H9 (cell line): ENCODE data around the gene IL21R. TPM values are rescaled to one million over a fixed set of nuclear protein-coding genes. Genes with fewer than 3 reads are reported as not detected.

Experiments
- DNase-seq: peaks from one replicate; pipeline ENCODE4 v3.0.0-alpha.2; 2017
- H2AFZ ChIP-seq: one replicate; pipeline ENCODE4 v1.6.1; 2013; ENCODE audit warnings: mild to moderate bottlenecking, low read length, control low read depth, moderate library complexity
- H2AK5ac ChIP-seq: 2 replicates; pipeline ENCODE4 v1.6.1; 2013; ENCODE audit warnings: low read length, control low read depth, mixed read lengths; ENCODE audit not compliant: insufficient read length
- H2BK120ac ChIP-seq: one replicate; pipeline ENCODE4 v1.6.1; 2013; ENCODE audit warnings: low read depth, mild to moderate bottlenecking, low read length, control low read depth, inconsistent platforms; ENCODE audit not compliant: poor library complexity, severe bottlenecking
- H2BK12ac ChIP-seq: 2 replicates; pipeline ENCODE4 v1.6.1; 2013; ENCODE audit warnings: low read length, control low read depth, mixed read lengths, low read depth; ENCODE audit not compliant: insufficient read length
- H2BK15ac ChIP-seq: 2 replicates; pipeline ENCODE4 v1.6.1; 2013; ENCODE audit warnings: low read depth, low read length, control low read depth
- H2BK20ac ChIP-seq: one replicate; pipeline ENCODE4 v1.6.1; 2013; ENCODE audit warnings: low read depth, mild to moderate bottlenecking, low read length, control low read depth, inconsistent platforms; ENCODE audit not compliant: poor library complexity, severe bottlenecking
- H2BK5ac ChIP-seq: 2 replicates; pipeline ENCODE4 v1.6.1; 2013; ENCODE audit warnings: low read length, control low read depth, mixed read lengths; ENCODE audit not compliant: insufficient read length
- H3K14ac ChIP-seq: 2 replicates; pipeline ENCODE4 v1.6.1; 2013; ENCODE audit warnings: low read length, control low read depth; ENCODE audit not compliant: insufficient read depth
- H3K18ac ChIP-seq: 2 replicates; pipeline ENCODE4 v1.6.1; 2013; ENCODE audit warnings: low read depth, mild to moderate bottlenecking, mixed read lengths, low read length, control low read depth; ENCODE audit not compliant: insufficient read length
- H3K23ac ChIP-seq: 2 replicates; pipeline ENCODE4 v1.6.1; 2013; ENCODE audit warnings: low read length, control low read depth, mixed read lengths, low read depth; ENCODE audit not compliant: insufficient read length
- H3K23me2 ChIP-seq: 2 replicates; pipeline ENCODE4 v1.6.1; 2013; ENCODE audit warnings: low read depth, mild to moderate bottlenecking, mixed read lengths, low read length, control low read depth; ENCODE audit not compliant: insufficient read length, poor library complexity, severe bottlenecking
- H3K27ac ChIP-seq: 2 replicates; pipeline ENCODE4 v1.5.1; 2013; ENCODE audit warnings: low read length, control low read depth, mixed read lengths, low read depth; ENCODE audit not compliant: insufficient read length
- H3K27me3 ChIP-seq: 2 replicates; pipeline ENCODE4 v1.6.1; 2013; ENCODE audit warnings: low read length, control low read depth, inconsistent platforms; ENCODE audit not compliant: insufficient read depth
- H3K4ac ChIP-seq: 2 replicates; pipeline ENCODE4 v1.6.1; 2013; ENCODE audit warnings: low read depth, mild to moderate bottlenecking, control low read depth, inconsistent platforms, low read length, moderate library complexity
- H3K4me1 ChIP-seq: 2 replicates; pipeline ENCODE4 v1.6.1; 2013; ENCODE audit warnings: low read length, control low read depth, inconsistent platforms; ENCODE audit not compliant: insufficient read depth
- H3K4me2 ChIP-seq: 2 replicates; pipeline ENCODE4 v1.6.1; 2013; ENCODE audit warnings: low read length, control low read depth, mixed read lengths; ENCODE audit not compliant: insufficient read length, insufficient read depth
- H3K56ac ChIP-seq: 2 replicates; pipeline ENCODE4 v1.6.1; 2013; ENCODE audit warnings: low read depth, mild to moderate bottlenecking, mixed read lengths, low read length, control low read depth; ENCODE audit not compliant: insufficient read length
- H3K79me1 ChIP-seq: 2 replicates; pipeline ENCODE4 v1.6.1; 2013; ENCODE audit warnings: low read depth, mild to moderate bottlenecking, moderate library complexity, low read length, control low read depth, inconsistent platforms; ENCODE audit not compliant: insufficient read depth, poor library complexity, severe bottlenecking
- H3K79me2 ChIP-seq: 2 replicates; pipeline ENCODE4 v1.6.1; 2013; ENCODE audit warnings: low read length, control low read depth, inconsistent platforms; ENCODE audit not compliant: insufficient read depth
- H3K9ac ChIP-seq: 2 replicates; pipeline ENCODE4 v1.6.1; 2013; ENCODE audit warnings: low read length, control low read depth, mixed read lengths; ENCODE audit not compliant: insufficient read length; ENCODE audit errors: extremely low read depth
- H3K9me3 ChIP-seq: one replicate; pipeline ENCODE4 v1.6.1; 2013; ENCODE audit warnings: low read depth, low read length, inconsistent platforms; ENCODE audit not compliant: control insufficient read depth
- H3T11ph ChIP-seq: one replicate; pipeline ENCODE4 v1.6.1; 2013; ENCODE audit warnings: mild to moderate bottlenecking, low read length, control low read depth, inconsistent platforms
- H4K20me1 ChIP-seq: one replicate; pipeline ENCODE4 v1.6.1; 2013; ENCODE audit not compliant: control insufficient read depth, insufficient read length, insufficient read depth
- H4K5ac ChIP-seq: 2 replicates; pipeline ENCODE4 v1.6.1; 2013; ENCODE audit warnings: low read depth, mild to moderate bottlenecking, mixed read lengths, low read length, control low read depth; ENCODE audit not compliant: insufficient read length
- H4K8ac ChIP-seq: replicated peaks from 2 replicates; pipeline ENCODE4 v1.6.1; 2013; ENCODE audit warnings: low read length, control low read depth, mixed read lengths, low read depth; ENCODE audit not compliant: insufficient read length
- H4K91ac ChIP-seq: 2 replicates; pipeline ENCODE4 v1.6.1; 2013; ENCODE audit warnings: low read depth, mild to moderate bottlenecking, moderate library complexity, mixed read lengths, low read length, control low read depth; ENCODE audit not compliant: insufficient read length
- H3K27ac Mint-ChIP-seq, 3 experiments: 2 replicates in 2 of 3; 3 replicates in 1 of 3; pipeline ENCODE4 v1.8.0; 2020 to 2021; ENCODE audit warnings: mixed read lengths in 3 of 3, mild to moderate bottlenecking in 1 of 3, moderate library complexity in 1 of 3
- H3K27me3 Mint-ChIP-seq: 2 replicates; pipeline ENCODE4 v1.8.0; 2021; ENCODE audit warnings: low read depth, mild to moderate bottlenecking, moderate library complexity, mixed read lengths
- H3K36me3 Mint-ChIP-seq, 3 experiments: 2 replicates in 2 of 3; 3 replicates in 1 of 3; pipeline ENCODE4 v1.8.0; 2020 to 2021; ENCODE audit warnings: low read depth in 3 of 3, mixed read lengths in 3 of 3; ENCODE audit not compliant: insufficient read depth in 1 of 3
- H3K4me1 Mint-ChIP-seq, 2 experiments: 2 replicates each; pipeline ENCODE4 v1.8.0; 2020; ENCODE audit warnings: mixed read lengths in 2 of 2
- H3K4me3 Mint-ChIP-seq, 2 experiments: 2 replicates in 1 of 2; 3 replicates in 1 of 2; pipeline ENCODE4 v1.8.0; 2020 to 2021; ENCODE audit warnings: mild to moderate bottlenecking in 2 of 2, mixed read lengths in 2 of 2, moderate library complexity in 1 of 2
- H3K9me3 Mint-ChIP-seq, 2 experiments: 2 replicates in 1 of 2; 3 replicates in 1 of 2; pipeline ENCODE4 v1.8.0; 2020; ENCODE audit warnings: mild to moderate bottlenecking in 2 of 2, mixed read lengths in 2 of 2, moderate library complexity in 1 of 2
- CTCF ChIP-seq: fragments of 200-600 bp; sonication (generic); conservative IDR thresholded peaks from 3 replicates; pipeline ENCODE4 v1.8.0; 2021; ENCODE audit warnings: antibody characterized with exemption, mild to moderate bottlenecking
- WGBS: extraction: QIAGEN DNeasy Blood & Tissue Kit; methylation state at CpG from one replicate; pipeline ENCODE4 v1.1.7; 2013; ENCODE audit warnings: missing lambda C conversion rate, low lambda C conversion rate, mixed read lengths; ENCODE audit not compliant: insufficient read length; ENCODE audit errors: extremely low coverage; 5-methylcytosine and 5-hydroxymethylcytosine counted together
- total RNA-seq: library from RNA; stranded (reverse); gene quantifications from 2 replicates; pipeline ENCODE4 v1.2.1, GENCODE V29; 2021

Gene IL21R
- total RNA-seq, 1 experiment from 2014 or later: 0.07 TPM

DNA sequence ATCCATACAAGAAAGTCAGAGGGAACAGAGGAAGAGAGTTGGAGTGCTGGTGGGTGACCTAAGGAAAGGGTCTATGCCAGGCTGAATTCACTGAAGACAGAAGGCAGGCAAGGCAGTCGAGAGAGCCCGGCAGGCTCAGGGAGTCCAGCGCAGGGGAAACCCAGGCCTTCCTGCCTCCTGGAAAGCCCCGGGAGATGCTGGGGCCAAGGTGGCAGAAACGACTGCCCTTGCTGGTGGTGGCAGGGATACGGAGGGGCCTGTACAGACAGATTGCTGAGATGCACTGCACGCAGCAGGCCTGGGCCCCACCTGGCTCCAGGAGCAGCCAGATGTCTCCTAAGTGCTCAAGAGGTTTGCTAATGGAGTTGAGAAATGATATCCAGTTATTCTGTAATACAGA is 87.9 kb downstream of the IL21R start:
- H3T11ph ChIP-seq: no peak overlapping the region
- Mint-ChIP-seq H3K4me3 (no peak overlapping the region), H3K27ac (peak overlapping the region in 1 of 3 experiments; percentile 34; a peak in 1 of 7 replicates), H3K9me3 (no peaks in the 10 kb centered on the region), H3K27me3 (no peaks in the 10 kb centered on the region), H3K36me3 (peaks cover 49 to 93% (median 91%) of the 10 kb centered on the region in 3 experiments), H3K4me1 (no peaks in the 10 kb centered on the region)
- no peak overlapping the region for H2BK120ac ChIP-seq
- H4K20me1 ChIP-seq: no peaks in the 10 kb centered on the region
- no peak overlapping the region for H4K8ac ChIP-seq
- no peak overlapping the region for H2BK5ac ChIP-seq
- H2AFZ ChIP-seq: no peak overlapping the region
- no peak overlapping the region for H2BK20ac ChIP-seq
- no peaks in the 10 kb centered on the region for H3K79me1 ChIP-seq
- no peak overlapping the region for H3K56ac ChIP-seq
- H3K14ac ChIP-seq: no peak overlapping the region
- no CpG with 5 or more reads among the region's 7 CpGs for WGBS
- H3K79me2 ChIP-seq: no peaks in the 10 kb centered on the region
- no peaks in the 10 kb centered on the region for H3K27me3 ChIP-seq
- H3K9me3 ChIP-seq: no peaks in the 10 kb centered on the region
- H3K27ac ChIP-seq: no peak overlapping the region
- no peak overlapping the region for H3K18ac ChIP-seq
- no peak overlapping the region for H2BK12ac ChIP-seq
- no peaks in the 10 kb centered on the region for H3K4me1 ChIP-seq
- DNase-seq: no peak
- H3K9ac ChIP-seq: no peak overlapping the region
- H4K5ac ChIP-seq: no peak overlapping the region
- no peak overlapping the region for H2AK5ac ChIP-seq
- no peak overlapping the region for H2BK15ac ChIP-seq
- no peaks in the 10 kb centered on the region for H3K23me2 ChIP-seq
- no peak overlapping the region for H3K4me2 ChIP-seq
- no peak for TF ChIP-seq CTCF
- H3K23ac ChIP-seq: no peak overlapping the region
- no peak overlapping the region for H3K4ac ChIP-seq
- no peak overlapping the region for H4K91ac ChIP-seq
